Liver (tissue), 3 donors: ENCODE results near the gene BMP7.

Experiments
- ATF3 ChIP-seq: IDR thresholded peaks from 2 replicates; pipeline ENCODE4 v1.6.1; 2016; ENCODE audit warnings: antibody characterized with exemption
- CTCF ChIP-seq: fragments of 150-350 bp; IDR thresholded peaks from 2 replicates; pipeline ENCODE4 v1.5.1; 2017; ENCODE audit warnings: improper control_type of control experiment, low read depth, low read length; ENCODE audit not compliant: missing input control
- EGR1 ChIP-seq, 2 donors: IDR thresholded peaks; 2 replicates each; pipeline ENCODE4 v1.6.1; 2016 to 2018; ENCODE audit warnings: antibody characterized with exemption in 2 of 2, low read depth in 2 of 2
- GABPA ChIP-seq, 2 donors: IDR thresholded peaks in 1 of 2; conservative IDR thresholded peaks in 1 of 2; 2 replicates each; pipeline ENCODE4 v1.6.1; 2016; ENCODE audit warnings: antibody characterized with exemption in 2 of 2, mild to moderate bottlenecking in 1 of 2, moderate library complexity in 1 of 2
- MAX ChIP-seq: IDR thresholded peaks from 2 replicates; pipeline ENCODE4 v1.6.1; 2016; ENCODE audit warnings: antibody characterized with exemption
- RAD21 ChIP-seq, 2 donors: IDR thresholded peaks; 2 replicates each; pipeline ENCODE4 v1.6.1; 2016; ENCODE audit warnings: antibody characterized with exemption in 2 of 2, mild to moderate bottlenecking in 2 of 2
- REST ChIP-seq: IDR thresholded peaks from 2 replicates; pipeline ENCODE4 v1.6.1; 2016; ENCODE audit warnings: antibody characterized with exemption, mild to moderate bottlenecking
- RXRA ChIP-seq, 2 donors: IDR thresholded peaks; 2 replicates each; pipeline ENCODE4 v1.6.1; 2017 to 2018; ENCODE audit warnings: antibody characterized with exemption in 2 of 2, mild to moderate bottlenecking in 1 of 2
- SP1 ChIP-seq: IDR thresholded peaks from 2 replicates; pipeline ENCODE4 v1.6.1; 2018; ENCODE audit warnings: antibody characterized with exemption, mild to moderate bottlenecking
- TAF1 ChIP-seq: conservative IDR thresholded peaks from 2 replicates; pipeline ENCODE4 v1.6.1; 2016; ENCODE audit warnings: antibody characterized with exemption, mild to moderate bottlenecking
- YY1 ChIP-seq: IDR thresholded peaks from 2 replicates; pipeline ENCODE4 v1.6.1; 2016; ENCODE audit warnings: antibody characterized with exemption, mild to moderate bottlenecking
- donor health status: healthy.
- donor health status: healthy.

GRCh38 chr20:57243480-57244220 lies 22.8 kb downstream of the BMP7 start:
- TF ChIP-seq CTCF (no peak), RAD21 (IDR thresholded peaks at IDR 0.05) (no peak), MAX (no peak), TAF1 (no peak), ATF3 (no peak), SP1 (no peak), EGR1 (IDR thresholded peaks at IDR 0.05; ENCODE audit: low read depth in 2 of 2) (no peak), YY1 (no peak), RXRA (IDR thresholded peaks at IDR 0.05) (no peak), REST (no peak), GABPA (IDR thresholded peaks at IDR 0.05 in 1 of 2, conservative IDR thresholded peaks at IDR 0.05 in 1 of 2) (no peak)
